Measurements from ENCODE around the gene SVOP. TPM values are rescaled to one million over a fixed set of nuclear protein-coding genes. Genes with fewer than 3 reads are reported as not detected.
A peak's percentile ranks its signal among the peaks of the same experiment; 100 is the strongest.

Gene SVOP
- polyA plus RNA-seq, 2 of the 4 experiments (the other 2 are of a cell fraction) = not detected

DNA sequence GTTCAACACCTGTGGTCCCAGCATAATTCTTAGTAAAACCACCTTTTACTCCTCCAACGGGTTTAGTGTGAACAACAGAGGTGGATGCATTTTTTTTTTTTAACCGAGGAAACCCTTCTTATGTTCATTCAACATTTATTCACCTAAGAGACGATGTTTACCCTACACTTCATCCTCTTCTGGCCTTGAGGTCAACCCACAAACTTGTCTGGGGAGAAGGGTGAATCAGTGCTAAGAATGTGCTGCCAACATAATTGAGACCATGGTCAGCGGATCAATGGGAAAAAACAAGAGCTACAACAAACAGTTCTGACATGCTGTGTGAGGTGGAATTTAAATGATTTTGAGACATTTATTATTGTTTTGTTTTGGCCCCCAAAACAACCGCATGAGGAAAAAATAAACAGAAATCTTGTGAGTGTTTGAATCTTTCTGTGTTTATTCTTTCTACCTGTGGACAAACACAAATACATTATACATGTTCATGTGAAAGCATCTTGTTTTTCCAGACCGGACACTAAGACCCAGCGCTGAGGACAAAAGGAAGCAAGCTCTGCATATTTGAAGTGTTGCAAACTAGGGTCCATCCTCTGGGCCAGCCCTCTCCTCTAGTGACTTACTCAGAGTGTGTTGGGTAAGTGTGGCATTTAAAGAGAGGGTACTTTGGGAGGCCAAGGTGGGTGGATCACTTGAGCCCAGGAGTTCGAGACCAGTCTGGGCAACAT, 26.4 kb upstream of the SVOP start:
- TF ChIP-seq ZFP36 (IDR thresholded peaks at IDR 0.05; ENCODE audit: borderline replicate concordance, partially characterized antibody) = no peak
- no peak for TF ChIP-seq RCOR1 (IDR thresholded peaks at IDR 0.05; ENCODE audit: low read depth, low read length)
- TF ChIP-seq MAFK (IDR thresholded peaks at IDR 0.05; ENCODE audit: partially characterized antibody) = no peak
- no peak for TF ChIP-seq CBX8 (IDR thresholded peaks at IDR 0.05)
- TF ChIP-seq CHD2 (IDR thresholded peaks at IDR 0.05; ENCODE audit: low read length, partially characterized antibody) = no peak
- no peak for TF ChIP-seq POLR2A (IDR thresholded peaks at IDR 0.05; ENCODE audit: low read length)
- no peak for TF ChIP-seq HOXB13 (CRISPR knock-in tag; IDR thresholded peaks at IDR 0.05; ENCODE audit: low read depth)
- TF ChIP-seq FOSL2 (IDR thresholded peaks at IDR 0.05) = no peak
- no peak for TF ChIP-seq FOSL2 (CRISPR knock-in tag; IDR thresholded peaks at IDR 0.05)
- no peak for TF ChIP-seq EP300 (IDR thresholded peaks at IDR 0.05)
- no peak for TF ChIP-seq TP53 (CRISPR knock-in tag; IDR thresholded peaks at IDR 0.05)
- no peak for TF ChIP-seq REST (IDR thresholded peaks at IDR 0.05)
- no peak for TF ChIP-seq SREBF2 (IDR thresholded peaks at IDR 0.05)
- TF ChIP-seq, protein P1, sequence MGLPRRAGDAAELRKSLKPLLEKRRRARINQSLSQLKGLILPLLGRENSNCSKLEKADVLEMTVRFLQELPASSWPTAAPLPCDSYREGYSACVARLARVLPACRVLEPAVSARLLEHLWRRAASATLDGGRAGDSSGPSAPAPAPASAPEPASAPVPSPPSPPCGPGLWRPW (IDR thresholded peaks at IDR 0.05) = no peak
- no peak for TF ChIP-seq MAZ (IDR thresholded peaks at IDR 0.05; ENCODE audit: borderline replicate concordance, low read depth, low read length)
- no peak for TF ChIP-seq EHF (CRISPR knock-in tag; IDR thresholded peaks at IDR 0.05)
- TF ChIP-seq HOXB5 (CRISPR knock-in tag; IDR thresholded peaks at IDR 0.05) = no peak
- TF ChIP-seq FOXS1 (CRISPR knock-in tag; IDR thresholded peaks at IDR 0.05) = no peak
- TF ChIP-seq JUNB (IDR thresholded peaks at IDR 0.05) = no peak
- TF ChIP-seq NFE2L2 (conservative IDR thresholded peaks at IDR 0.05; ENCODE audit: low read length) = no peak
- Histone ChIP-seq H3K9me3 (no peaks in the 10 kb centered on the region), H3K4me2 (no peak overlapping the region), H3K4me1 (no peaks in the 10 kb centered on the region), H3K4me3 (no peak overlapping the region), H3K27ac (no peak overlapping the region)
- ChIA-PET POLR2A (no interaction called here), CTCF (interaction anchor here (0.7 kb wide), 1 partner anchor 127 kb away, joined by 4 read pairs; no protein-coding TSS in a partner anchor)
- no peak for ATAC-seq
- peak in 1 of 2 experiments; percentile 26 for DNase-seq (ENCODE audit: low read depth in 1 of 2, low spot score in 1 of 2)
- 31% methylated on average over 8 of the region's 8 CpGs for WGBS (ENCODE audit: missing lambda C conversion rate)
- FAIRE-seq = no peak

DNA sequence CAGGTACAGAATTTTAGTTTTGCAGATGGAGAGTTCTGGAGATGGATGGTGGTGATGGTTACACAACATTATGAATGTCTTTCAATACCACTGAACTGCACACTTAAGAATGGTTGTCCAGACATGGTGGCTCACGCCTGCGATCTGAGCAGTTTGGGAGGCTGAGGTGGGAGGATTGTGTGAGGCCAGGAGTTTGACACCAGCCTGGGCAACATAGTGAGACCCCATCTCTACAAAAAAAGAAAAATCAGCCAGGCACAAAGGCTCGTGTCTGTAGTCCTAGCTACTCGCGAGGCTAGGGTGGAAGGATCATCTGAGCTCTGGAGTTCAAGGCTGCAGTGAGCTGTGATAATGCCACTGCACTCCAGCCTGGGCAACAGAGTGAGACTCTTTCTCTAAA, 23.4 kb upstream of the SVOP start:
- Histone ChIP-seq H3K4me2 (no peak overlapping the region), H3K27ac (no peak overlapping the region), H3K4me3 (no peak overlapping the region), H3K9me3 (0 out of 3 replicates have a peak, but pooled peaks cover 8% of the 10 kb centered on the region), H3K4me1 (no peaks in the 10 kb centered on the region)
- FAIRE-seq (no peak), DNase-seq (ENCODE audit: low read depth in 1 of 2, low spot score in 1 of 2) (no peak), ATAC-seq (no peak)
- WGBS (ENCODE audit: missing lambda C conversion rate) = 39% methylated on average over 5 of the region's 5 CpGs
- POLR2A ChIA-PET = no interaction called here
- CTCF ChIA-PET = no interaction called here
- TF ChIP-seq NR3C1 (IDR thresholded peaks at IDR 0.05) (no peak), HMGXB4 (CRISPR knock-in tag; IDR thresholded peaks at IDR 0.05; ENCODE audit: borderline replicate concordance) (no peak), FOXS1 (CRISPR knock-in tag; IDR thresholded peaks at IDR 0.05) (no peak), ESRRA (IDR thresholded peaks at IDR 0.05; ENCODE audit: borderline replicate concordance, low read length) (no peak), EP300 (IDR thresholded peaks at IDR 0.05) (no peak), RAD21 (conservative IDR thresholded peaks at IDR 0.05 in 1 of 2, IDR thresholded peaks at IDR 0.05 in 1 of 2) (no peak), KDM5A (IDR thresholded peaks at IDR 0.05) (no peak), MYC (IDR thresholded peaks at IDR 0.05; ENCODE audit: borderline replicate concordance, low read length) (no peak)
